NCI-H2171 treated with DMSO at 0.1 percent for 48 hours (cell line): ENCODE data around the gene SH3PXD2B.
"Not testable (repeated sequence)": the region's sequence is repeated elsewhere in the genome, so short reads cannot be mapped to it uniquely, and the experiment has no call there.

Experiments used
- DNase-seq: peaks from one replicate; lab custom pipeline; 2025; lab: John Stamatoyannopoulos, UW

The SH3PXD2B gene

DNA sequence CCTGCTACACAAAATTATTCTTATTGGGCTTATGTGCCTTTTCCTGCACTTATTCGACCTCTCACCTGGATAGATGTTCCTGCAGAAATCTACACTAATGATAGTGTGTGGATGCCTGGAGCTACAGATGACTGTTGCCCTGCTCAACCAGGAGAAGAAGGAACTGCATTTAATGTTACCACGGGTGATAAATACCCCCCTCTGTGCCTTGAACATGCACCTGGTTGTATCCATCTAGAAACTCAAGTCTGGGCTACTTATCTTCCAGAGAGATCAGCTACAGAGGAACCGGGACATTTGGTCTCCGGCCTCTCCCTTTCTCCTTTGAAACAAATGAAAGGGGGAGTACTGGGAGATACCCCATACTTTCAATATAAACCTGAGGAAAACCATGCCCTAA lies 54.5 kb downstream of the SH3PXD2B start:
- DNase-seq = no peak

GRCh38 chr5:172399336-172399735 lies 55.0 kb downstream of the SH3PXD2B start:
- DNase-seq = no peak

DNA sequence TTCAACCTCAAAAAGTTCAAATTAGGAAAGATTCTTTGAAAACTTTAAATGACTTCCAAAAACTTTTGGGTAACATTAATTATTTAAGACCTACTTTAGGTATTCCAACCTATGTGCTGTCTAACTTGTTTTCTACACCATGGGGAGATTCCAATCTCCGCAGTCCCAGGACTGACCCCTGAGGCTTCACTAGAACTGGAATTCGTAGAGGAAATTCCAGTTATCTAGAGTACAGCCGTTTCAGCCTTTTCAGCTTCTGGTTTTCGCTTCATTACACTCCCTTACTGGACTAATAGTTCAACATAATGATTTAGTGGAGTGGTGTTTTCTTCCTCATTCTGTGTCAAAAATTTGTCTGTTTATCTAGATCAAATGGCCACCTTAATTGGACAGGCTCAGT lies 55.7 kb downstream of the SH3PXD2B start:
- DNase-seq = not testable (repeated sequence)

DNA sequence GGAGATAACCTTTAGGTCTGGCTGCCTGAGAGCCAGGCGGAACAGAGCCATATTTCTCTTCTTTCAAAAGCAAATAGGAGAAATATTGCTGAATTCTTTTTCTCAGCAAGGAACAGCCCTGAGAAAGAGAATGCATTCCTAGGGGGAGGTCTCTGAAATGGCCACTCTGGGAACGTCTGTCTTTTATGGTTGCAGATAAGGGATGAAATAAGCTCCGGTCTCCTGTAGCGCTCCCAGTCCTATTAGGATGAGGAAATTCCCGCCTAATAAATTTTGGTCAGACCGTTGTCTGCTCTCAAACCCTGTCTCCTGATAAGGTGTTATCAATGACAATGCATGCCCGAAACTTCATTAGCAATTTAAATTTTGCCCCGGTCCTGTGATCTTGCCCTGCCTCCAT lies 57.3 kb downstream of the SH3PXD2B start:
- not testable (repeated sequence) for DNase-seq

DNA sequence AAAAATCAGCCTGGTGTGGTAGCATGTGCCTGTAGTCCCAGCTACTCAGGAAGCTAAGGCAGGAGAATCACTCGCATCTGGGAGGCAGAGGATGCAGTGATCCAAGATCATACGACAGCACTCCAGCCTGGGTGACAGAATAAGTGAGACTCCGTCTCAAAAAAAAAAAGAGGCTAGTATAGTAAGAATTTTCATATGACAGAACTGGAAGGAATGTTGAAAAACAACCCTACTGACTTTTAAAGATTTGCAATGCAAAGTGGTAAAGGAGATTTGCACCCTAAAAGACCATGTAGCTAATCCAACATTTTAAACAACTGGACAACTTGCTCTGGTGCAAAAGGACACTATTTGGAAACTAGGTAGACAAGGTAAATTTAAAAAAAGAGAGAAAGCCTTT lies 58.1 kb downstream of the SH3PXD2B start:
- no peak for DNase-seq

DNA sequence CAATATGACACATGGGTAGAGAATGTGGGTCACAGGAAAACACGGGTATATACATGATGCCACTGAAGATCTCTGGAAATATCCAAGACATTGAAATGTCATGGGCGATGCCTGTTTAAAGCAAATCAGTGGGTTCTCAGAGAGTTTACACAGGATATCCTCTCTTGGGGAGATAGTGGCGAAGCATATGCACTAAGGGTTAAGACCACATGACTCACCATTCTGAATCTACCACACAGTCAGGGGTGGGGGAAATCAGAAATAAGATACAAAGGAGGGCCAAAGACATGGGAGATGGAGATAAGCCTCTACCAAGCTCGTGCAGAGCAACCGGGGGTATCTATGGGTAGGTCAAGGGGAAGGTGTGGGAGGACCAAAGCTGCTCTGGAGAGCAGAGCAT lies 58.8 kb downstream of the SH3PXD2B start:
- no peak for DNase-seq

DNA sequence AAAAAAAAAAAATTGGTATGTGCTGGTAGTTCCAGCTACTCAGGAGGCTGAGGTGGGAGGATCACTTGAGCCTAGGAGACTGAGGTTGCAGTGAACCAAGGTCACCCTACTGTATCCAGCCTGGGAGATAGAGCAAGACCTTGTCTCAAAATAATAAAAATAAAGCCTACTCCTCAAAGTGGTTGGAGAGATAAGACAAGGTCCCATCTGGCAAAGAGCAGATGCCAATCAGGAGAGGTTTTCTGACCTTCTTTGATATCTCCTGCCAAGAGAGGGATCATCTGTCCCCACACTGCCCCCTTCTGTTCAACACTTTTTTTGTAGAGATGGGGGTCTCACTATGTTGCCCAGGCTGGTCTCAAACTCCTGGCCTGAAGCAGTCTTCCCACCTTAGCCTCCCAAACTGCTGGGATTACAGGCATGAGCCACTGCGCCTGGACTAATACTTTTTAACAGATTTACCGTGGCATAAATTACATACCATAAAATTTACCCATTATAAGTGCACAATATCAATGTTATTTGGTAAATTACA lies 64.7 kb downstream of the SH3PXD2B start:
- DNase-seq = no peak

GRCh38 chr5:172388246-172388733 lies 66.0 kb downstream of the SH3PXD2B start:
- no peak for DNase-seq

GRCh38 chr5:172385707-172386106 lies 68.6 kb downstream of the SH3PXD2B start:
- no peak for DNase-seq

- DNase-seq = no peak
These were observed 69.2 kb downstream of the SH3PXD2B start for GRCh38 chr5:172385010-172385563.

DNA sequence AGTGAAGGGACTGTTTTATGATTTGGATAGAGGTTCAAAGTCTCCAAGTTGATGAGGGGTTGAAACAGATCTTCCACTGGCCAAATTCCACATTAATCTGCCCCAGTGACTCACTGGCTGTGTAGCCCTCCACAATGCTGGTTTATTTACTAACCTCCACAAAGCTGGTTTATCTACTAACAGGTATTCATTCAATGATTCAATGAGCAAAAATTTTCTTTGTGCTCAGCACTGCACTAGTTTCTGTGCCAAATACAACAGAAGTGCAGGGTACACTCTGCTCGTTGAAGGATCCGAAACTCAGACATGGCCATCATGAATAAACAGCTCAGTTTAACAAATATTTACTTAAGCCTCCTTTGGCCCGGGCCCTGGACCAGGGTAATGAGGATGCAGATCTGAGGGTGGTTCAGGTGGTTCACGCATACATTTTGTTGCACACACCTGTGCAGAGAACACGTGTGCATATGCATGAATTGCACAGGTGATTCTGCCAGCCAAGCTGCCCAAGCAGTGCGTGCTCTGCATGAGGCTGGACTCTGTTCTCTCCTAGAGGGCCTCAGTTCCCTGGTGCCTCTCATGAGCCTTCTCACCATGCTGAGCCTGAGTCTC lies 71.0 kb downstream of the SH3PXD2B start:
- no peak for DNase-seq

DNA sequence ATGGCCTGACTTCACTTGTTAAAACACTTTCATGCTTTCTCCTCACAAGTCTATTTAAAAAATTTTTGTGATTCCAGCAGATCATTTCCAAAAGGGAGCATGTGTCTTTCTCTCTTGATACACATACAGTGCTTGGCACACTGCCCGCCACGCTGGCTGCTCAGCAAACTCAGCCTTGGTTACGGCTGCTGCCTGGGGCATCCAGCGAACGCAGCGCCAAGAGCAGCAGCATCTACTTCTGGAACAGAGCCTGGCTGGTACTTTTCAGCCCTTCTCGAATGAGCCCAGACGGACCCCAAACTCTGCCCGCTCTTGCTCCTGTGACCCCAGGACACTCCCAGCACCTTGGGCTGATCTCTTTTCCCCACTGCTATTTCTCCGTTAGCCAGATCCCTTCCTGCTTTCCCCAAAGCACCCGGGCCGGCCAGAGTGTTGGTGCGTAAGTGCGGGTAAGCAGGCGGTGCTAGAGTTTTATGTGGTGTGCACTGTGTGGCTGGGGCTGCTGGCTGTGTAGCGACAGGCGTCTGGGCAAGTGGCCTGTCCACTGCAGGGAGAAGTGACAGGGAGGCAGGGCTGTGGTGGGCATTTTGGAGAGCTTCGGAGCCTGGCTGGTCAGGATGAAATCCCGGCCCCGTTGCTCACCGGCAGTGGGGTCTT lies 73.2 kb downstream of the SH3PXD2B start:
- DNase-seq = peak; percentile 2

GRCh38 chr5:172380301-172380986 lies 73.9 kb downstream of the SH3PXD2B start:
- DNase-seq = no peak

DNA sequence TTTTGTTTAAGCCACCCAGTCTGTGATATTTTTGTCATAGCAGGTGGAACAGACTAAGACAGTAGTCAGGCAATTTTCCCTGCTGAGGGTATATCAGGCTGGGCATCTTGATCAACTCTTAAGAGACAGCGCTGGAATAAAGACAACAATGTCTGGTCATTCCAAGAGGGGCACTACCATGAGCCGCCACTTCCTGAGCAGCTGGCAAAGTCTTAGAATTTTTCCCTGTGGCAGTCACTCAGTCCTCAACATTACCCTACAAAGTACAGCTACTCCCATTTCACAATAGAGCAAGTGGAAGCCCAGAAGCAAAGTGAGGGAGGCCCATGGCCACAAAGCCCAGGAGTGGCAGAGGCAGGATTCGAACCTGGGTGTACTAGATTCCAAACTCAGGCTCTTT lies 74.8 kb downstream of the SH3PXD2B start:
- DNase-seq = no peak

DNA sequence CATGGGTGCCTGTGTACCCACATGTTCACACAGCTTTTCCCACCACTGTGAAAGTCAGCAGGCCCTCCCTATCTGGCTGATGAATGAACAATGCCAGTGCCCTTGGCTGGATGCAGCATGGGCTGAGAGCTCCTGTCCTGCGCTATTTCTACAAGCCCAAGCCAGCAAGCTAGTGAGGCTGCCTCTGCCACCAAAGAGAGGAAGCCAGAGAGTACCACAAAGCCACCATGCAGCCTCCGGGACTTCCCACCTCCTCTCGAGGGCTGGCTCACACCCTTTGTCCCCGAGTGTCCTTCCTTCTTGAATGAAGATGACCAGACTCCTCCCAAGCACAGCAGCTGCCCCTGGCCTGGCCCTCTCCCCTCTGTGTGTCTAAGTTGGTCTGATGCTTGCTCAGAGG lies 76.5 kb downstream of the SH3PXD2B start:
- no peak for DNase-seq

DNA sequence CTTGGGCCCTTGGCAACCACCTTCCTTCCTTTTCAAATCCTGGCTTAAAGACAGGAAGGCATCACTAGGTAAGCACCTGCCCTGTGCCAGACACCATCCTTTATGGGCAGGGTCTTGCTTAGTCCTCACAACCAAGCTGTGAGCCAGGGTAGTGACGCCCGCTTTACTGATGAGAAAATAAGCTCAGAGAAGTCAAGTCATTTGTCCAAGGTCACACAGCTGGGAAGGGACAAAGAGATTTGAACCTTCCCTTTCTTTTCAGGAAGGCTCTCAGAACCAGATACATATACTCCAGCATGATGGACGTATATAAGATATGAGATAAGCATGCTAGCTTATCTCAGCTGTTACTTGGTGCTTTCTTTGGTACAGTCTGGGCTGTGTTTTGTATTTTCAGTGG lies 76.9 kb downstream of the SH3PXD2B start:
- no peak for DNase-seq

DNA sequence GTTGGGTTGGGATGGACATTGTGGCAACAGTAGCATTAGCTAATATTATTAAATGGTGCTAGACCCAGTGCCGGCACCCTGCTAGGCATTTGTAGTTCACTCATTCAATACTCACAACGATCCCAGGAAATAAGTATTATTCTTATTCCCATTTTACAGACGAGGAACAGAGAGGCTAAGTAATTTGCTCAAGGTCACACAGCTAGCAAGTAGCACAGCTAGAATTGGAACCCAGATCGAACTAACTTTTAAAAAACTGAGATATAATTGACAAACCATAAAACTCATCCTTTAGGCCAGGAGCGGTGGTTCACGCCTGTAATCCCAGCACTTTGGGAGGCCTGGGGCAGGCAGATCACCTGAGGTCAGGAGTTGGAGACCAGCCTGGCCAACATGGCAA lies 79.5 kb downstream of the SH3PXD2B start:
- no peak for DNase-seq

DNA sequence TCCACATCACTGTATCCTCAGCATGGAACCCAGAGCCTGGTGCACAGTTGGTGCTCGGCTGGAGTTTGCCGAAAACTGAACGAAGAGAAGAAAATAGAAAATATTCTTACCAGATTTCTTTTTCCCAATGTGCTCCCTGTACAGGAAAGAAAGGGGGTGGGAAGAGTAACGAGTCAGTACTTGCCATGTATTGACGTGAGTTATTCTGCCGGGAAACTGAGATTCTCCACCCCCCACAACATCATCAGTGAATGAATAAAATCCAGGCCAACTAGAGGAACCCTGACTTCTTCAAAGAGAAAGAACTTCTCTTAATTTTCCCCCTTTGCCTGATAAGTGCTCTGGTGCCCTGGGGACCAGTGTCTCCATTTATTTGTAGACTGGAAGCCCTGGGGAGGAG lies 80.6 kb downstream of the SH3PXD2B start:
- no peak for DNase-seq

- DNase-seq = no peak
These were observed 82.6 kb downstream of the SH3PXD2B start for GRCh38 chr5:172371684-172372083.

DNA sequence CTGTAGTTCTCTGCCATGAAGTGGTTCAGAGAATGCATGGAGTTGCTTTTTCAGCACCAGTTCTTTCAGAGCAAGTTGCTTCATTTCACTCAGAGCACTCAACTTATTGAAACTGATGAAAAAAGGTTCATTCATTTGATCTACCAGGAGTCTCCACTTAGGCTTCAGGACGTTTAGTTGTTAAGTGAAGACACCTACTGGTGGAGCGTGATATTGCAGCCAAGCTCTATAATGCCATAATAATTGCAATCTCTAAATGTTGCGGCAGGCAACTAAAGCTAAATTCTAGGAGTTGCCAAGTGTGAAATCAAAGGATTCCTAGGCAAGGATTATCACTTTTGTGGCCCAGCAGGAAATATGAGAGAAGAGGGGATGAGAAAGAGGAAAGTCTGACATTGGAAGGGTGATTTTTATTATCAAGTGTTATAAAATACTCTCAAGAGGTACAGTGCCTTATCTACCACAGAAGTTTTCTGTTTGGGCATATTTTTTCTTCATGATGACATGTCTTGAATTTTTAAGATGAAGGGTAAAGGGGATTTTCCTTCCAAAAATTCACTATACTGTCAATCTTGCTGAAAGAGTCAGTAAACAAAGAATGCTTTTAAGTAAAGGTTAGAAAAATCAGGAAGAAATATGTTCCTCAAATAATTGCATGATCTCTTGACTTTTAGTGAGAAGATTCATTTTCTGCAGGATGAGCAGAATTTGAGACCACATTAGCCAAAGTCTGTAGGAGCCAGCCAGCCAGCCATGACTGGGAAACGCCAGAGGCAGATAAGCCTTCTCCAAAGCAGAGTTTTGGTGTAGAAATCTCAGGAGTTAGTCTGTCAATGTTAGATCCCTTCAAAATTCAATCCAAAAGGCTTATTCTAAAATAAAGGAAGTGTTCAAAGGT lies 83.4 kb downstream of the SH3PXD2B start:
- no peak for DNase-seq

- DNase-seq = no peak
These were observed 84.1 kb downstream of the SH3PXD2B start for GRCh38 chr5:172370237-172370640.

GRCh38 chr5:172368699-172369098 lies 85.6 kb downstream of the SH3PXD2B start:
- not testable (repeated sequence) for DNase-seq
